ENCODE data around the gene ATP1A3.
A peak's percentile ranks its signal among the peaks of the same experiment; 100 is the strongest.
"Not testable (repeated sequence)": the region's sequence is repeated elsewhere in the genome, so short reads cannot be mapped to it uniquely, and the experiment has no call there.

Gene ATP1A3

GRCh38 chr19:41993612-41994483 is at the start of gene ATP1A3:
TSS of gene ATP1A3 (minus strand) at chr19:41994230. CDS start at chr19:41994076, 154 bp downstream.
- Mint-ChIP-seq H3K36me3 (no peaks in the 10 kb centered on the region), H3K4me1 (peaks cover 26% of the 10 kb centered on the region), H3K27ac (no peak within 1 kb of the TSS), H3K27me3 (peaks cover 59% of the 10 kb centered on the region), H3K4me3 (peak within 1 kb of the TSS; percentile 62), H3K9me3 (no peaks in the 10 kb centered on the region)
- peak; percentile 74 for DNase-seq
- CTCF ChIA-PET: no interaction called here

- H3K27ac Mint-ChIP-seq: no peak overlapping the region
- H3K27me3 Mint-ChIP-seq: peaks cover 20% of the 10 kb centered on the region
- no peak overlapping the region for H3K4me3 Mint-ChIP-seq
- no peaks in the 10 kb centered on the region for H3K4me1 Mint-ChIP-seq
- H3K9me3 Mint-ChIP-seq: no peaks in the 10 kb centered on the region
- no peaks in the 10 kb centered on the region for H3K36me3 Mint-ChIP-seq
- CTCF ChIA-PET: interaction anchor here (0.6 to 1.5 kb wide), 4 partner anchors 8 to 49 kb away, joined by 3 to 4 read pairs (median 3); no protein-coding TSS in a partner anchor
- no peak for DNase-seq
Observed at GRCh38 chr19:42042455-42043170, 48.6 kb upstream of the ATP1A3 start.

GRCh38 chr19:42040491-42040890 is 46.5 kb upstream of the ATP1A3 start:
- H3K27ac Mint-ChIP-seq, H3K4me3 Mint-ChIP-seq, H3K4me1 Mint-ChIP-seq, H3K36me3 Mint-ChIP-seq, DNase-seq, H3K9me3 Mint-ChIP-seq: not testable (repeated sequence)
- CTCF ChIA-PET: interaction anchor here (1.2 kb wide), 1 partner anchor 12 kb away, joined by 3 read pairs; no protein-coding TSS in a partner anchor
- peaks cover 16% of the 10 kb centered on the region for H3K27me3 Mint-ChIP-seq

DNA sequence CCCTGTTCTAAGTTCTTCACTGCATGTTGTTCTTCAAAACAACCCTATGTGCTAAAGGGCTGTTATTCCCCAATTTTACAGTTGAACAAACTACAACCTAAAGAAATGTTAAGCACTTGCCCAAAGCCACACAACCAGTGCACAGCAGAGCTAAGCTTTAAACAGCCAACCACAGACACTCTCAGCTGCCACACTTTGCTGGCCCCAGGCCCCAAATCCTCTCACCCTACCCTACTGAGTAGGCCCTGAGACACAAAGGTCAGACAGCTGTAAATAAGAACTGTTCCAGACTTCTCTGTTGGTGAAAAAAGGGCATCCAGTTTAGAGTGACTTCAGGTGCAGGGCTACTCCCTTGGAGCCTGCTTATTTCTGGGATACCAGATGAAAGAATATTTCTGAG is 46.0 kb upstream of the ATP1A3 start:
- Mint-ChIP-seq H3K4me3 (no peak overlapping the region), H3K27me3 (peaks cover 12% of the 10 kb centered on the region), H3K9me3 (no peaks in the 10 kb centered on the region), H3K4me1 (peaks cover under 1% of the 10 kb centered on the region), H3K36me3 (no peaks in the 10 kb centered on the region), H3K27ac (no peak overlapping the region)
- CTCF ChIA-PET: interaction anchor here (0.5 kb wide), 1 partner anchor 20 kb away, joined by 5 read pairs; no protein-coding TSS in a partner anchor
- no peak for DNase-seq

GRCh38 chr19:42038666-42039065 is 44.6 kb upstream of the ATP1A3 start:
- Mint-ChIP-seq H3K4me3 (no peak overlapping the region), H3K4me1 (peaks cover 6% of the 10 kb centered on the region), H3K27me3 (peaks cover 18% of the 10 kb centered on the region), H3K36me3 (no peaks in the 10 kb centered on the region), H3K9me3 (no peaks in the 10 kb centered on the region), H3K27ac (no peak overlapping the region)
- no peak for DNase-seq
- CTCF ChIA-PET: interaction anchor here (1.0 to 2.6 kb wide), 2 partner anchors 10 to 78 kb away, joined by 3 to 11 read pairs; no protein-coding TSS in a partner anchor

- DNase-seq: no peak
- Mint-ChIP-seq H3K27me3 (peaks cover 20% of the 10 kb centered on the region), H3K27ac (no peak overlapping the region), H3K36me3 (no peaks in the 10 kb centered on the region), H3K9me3 (no peaks in the 10 kb centered on the region), H3K4me3 (no peak overlapping the region), H3K4me1 (peaks cover 6% of the 10 kb centered on the region)
- CTCF ChIA-PET: interaction anchor here (0.7 to 2.6 kb wide), 3 partner anchors 9 to 1517 kb away, joined by 3 to 11 read pairs (median 3); no protein-coding TSS in a partner anchor
Observed at GRCh38 chr19:42037649-42038048, 43.6 kb upstream of the ATP1A3 start.

DNA sequence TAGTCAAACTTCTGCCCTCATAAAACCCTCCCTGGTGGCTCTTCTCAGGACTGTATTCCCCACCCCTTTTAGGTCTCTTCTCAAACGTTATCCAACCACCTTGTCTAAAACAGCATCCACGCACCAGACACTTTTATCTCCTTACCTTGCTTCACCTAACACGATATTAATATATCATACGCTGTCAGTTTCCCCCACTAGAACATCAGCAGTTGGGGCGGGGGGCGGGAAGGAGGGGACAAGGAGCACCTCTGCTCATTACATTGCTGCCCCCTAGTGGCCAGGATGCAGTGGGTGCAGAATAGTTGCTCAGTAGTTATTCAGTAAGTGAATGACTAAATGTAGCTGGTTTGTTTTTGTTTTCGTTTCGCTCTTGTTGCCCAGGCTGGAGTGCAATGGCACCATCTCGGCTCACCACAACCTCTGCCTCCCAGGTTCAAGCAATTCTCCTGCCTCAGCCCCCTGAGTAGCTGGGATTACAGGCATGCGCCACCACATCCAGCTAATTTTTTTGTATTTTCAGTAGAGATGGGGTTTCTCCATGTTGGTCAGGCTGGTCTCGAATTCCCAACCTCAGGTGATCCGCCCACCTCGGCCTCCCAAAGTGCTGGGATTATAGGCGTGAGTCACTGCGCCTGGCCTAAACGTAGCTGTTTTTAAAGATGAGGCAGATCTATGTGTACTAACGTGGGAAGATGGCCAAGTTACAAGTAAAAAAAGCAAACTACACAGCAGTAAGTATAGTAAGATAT is 40.8 kb upstream of the ATP1A3 start:
- H3K27me3 Mint-ChIP-seq: peaks cover 32% of the 10 kb centered on the region
- H3K4me3 Mint-ChIP-seq, H3K4me1 Mint-ChIP-seq, H3K27ac Mint-ChIP-seq, H3K9me3 Mint-ChIP-seq, H3K36me3 Mint-ChIP-seq: not testable (repeated sequence)
- CTCF ChIA-PET: interaction anchor here (0.6 to 2.5 kb wide), 19 partner anchors 8 to 184 kb away, joined by 3 to 12 read pairs (median 4); partner anchors contain the start of genes RABAC1 and ZNF574
- DNase-seq: peak; percentile 79

DNA sequence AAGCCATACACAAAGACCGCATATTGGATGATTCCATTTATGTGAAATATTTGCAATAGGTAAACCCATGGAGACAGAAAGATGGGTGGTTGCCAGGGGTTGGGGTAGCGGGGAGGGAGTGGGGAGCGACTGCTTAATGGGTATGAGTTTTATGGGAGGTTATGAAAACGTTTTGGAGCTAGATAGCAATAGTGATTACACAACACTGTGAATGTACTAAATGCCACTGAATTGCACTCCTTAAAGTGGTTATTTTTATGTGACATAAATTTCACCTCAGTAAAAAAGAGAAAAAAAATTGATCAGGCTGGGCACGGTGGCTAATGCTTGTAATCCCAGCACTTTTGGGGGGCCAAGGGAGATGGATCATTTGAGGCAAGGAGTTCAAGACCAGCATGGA is 39.4 kb upstream of the ATP1A3 start:
- Mint-ChIP-seq H3K36me3 (no peaks in the 10 kb centered on the region), H3K27me3 (peaks cover 40% of the 10 kb centered on the region), H3K27ac (no peak overlapping the region), H3K4me3 (no peak overlapping the region), H3K9me3 (no peaks in the 10 kb centered on the region), H3K4me1 (peaks cover 6% of the 10 kb centered on the region)
- DNase-seq: no peak
- CTCF ChIA-PET: interaction anchor here (2.5 kb wide), 1 partner anchor 12 kb away, joined by 12 read pairs; no protein-coding TSS in a partner anchor

GRCh38 chr19:42032431-42032830 is 38.4 kb upstream of the ATP1A3 start:
- CTCF ChIA-PET: no interaction called here

DNA sequence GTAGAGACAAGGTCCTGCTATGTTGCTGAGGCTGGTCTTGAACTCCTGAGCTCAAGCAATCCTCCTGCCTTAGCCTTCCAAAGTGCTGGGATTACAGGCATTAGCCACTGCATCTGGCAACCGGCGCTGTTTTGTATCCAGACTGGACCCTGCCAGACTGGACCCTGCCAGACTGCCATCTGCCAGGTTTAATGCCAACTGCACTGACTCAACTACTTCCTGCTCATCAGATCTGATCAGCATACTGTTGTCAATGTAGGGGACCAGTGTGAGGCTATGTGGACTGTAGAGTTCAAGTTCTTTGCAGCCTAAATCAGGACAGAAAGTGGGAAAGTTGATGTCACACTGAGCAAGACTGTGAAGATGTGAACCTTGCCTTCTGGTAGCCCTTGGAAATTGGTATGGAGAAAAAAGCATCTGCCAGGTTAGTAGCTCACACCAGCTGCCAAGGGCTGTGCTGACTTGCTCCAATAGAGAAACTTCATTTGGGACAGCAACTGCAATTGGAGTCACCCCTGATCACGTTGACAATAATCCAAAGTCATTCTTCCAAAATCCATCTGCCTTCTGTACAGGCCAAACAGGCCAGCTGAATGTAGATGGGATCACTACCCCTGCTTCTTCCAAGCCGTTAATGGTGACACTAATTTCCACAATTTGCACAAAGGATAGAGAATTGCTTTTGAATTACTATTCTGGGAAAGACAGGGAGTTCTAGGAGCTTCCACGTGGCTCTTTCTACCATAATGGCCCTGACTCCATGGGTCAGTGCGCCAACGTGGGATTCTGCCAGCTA is 36.8 kb upstream of the ATP1A3 start:
- CTCF ChIA-PET: interaction anchor here (1.5 kb wide), 1 partner anchor 11 kb away, joined by 3 read pairs; no protein-coding TSS in a partner anchor
- peaks cover 6% of the 10 kb centered on the region for H3K4me1 Mint-ChIP-seq
- no peak for DNase-seq
- no peaks in the 10 kb centered on the region for H3K9me3 Mint-ChIP-seq
- no peak overlapping the region for H3K4me3 Mint-ChIP-seq
- no peak overlapping the region for H3K27ac Mint-ChIP-seq
- H3K27me3 Mint-ChIP-seq: peaks cover 35% of the 10 kb centered on the region
- no peaks in the 10 kb centered on the region for H3K36me3 Mint-ChIP-seq

More at GRCh38 chr19:42032431-42032830, 38.4 kb upstream of the ATP1A3 start:
- Mint-ChIP-seq H3K4me3 (no peak overlapping the region), H3K4me1 (peaks cover 6% of the 10 kb centered on the region), H3K27me3 (peaks cover 36% of the 10 kb centered on the region), H3K36me3 (no peaks in the 10 kb centered on the region), H3K27ac (no peak overlapping the region), H3K9me3 (no peaks in the 10 kb centered on the region)
- no peak for DNase-seq

DNA sequence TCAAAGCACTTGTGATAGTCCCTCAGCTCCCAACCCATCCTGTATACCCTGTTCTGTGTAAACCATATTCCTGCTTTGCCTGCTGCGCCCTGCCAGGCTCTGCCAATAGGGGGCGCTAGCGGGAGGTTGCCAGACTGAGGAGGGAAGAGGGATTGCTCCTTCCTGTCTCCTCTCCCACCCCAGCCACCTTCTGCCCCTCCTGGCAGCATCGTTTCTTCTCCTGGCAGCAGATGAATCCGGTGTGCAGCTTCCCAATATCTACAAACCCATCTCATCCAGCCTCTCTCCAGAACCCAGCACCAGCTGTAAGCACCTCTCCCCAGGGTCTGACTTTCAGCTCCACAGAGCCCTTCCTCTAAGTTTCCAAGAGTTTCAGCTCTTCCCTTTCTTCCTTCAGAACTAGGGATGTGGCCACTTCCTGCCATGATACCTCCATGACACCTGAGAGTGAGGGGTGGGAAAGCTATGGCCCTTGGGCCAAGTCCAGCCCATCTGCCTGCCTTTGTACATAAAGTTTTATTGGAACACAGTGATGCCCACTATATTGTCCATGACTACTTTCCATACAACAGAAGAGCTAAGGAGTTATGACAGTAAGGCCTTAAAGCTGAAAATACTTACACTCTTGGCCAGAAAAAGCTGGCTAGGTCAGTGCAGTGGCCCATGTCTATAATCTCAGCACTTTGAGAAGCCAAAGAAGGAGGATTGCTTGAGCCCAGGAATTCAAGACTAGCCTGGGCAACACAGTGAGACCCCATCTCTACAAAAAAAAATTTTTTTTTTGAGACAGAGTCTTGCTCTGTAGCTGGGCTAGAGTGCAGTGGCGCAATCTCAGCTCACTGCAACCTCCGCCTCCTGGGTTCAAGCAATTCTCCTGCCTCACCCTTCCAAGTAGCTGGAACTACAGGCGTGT is 34.5 kb upstream of the ATP1A3 start:
- CTCF ChIA-PET: interaction anchor here (0.6 to 2.1 kb wide), 14 partner anchors 8 to 190 kb away, joined by 3 to 11 read pairs (median 4); no protein-coding TSS in a partner anchor
- Mint-ChIP-seq H3K4me3 (no peak overlapping the region), H3K9me3 (no peaks in the 10 kb centered on the region), H3K27me3 (peaks cover 41% of the 10 kb centered on the region), H3K4me1 (no peaks in the 10 kb centered on the region), H3K36me3 (no peaks in the 10 kb centered on the region), H3K27ac (no peak overlapping the region)
- DNase-seq: peak; percentile 52

DNA sequence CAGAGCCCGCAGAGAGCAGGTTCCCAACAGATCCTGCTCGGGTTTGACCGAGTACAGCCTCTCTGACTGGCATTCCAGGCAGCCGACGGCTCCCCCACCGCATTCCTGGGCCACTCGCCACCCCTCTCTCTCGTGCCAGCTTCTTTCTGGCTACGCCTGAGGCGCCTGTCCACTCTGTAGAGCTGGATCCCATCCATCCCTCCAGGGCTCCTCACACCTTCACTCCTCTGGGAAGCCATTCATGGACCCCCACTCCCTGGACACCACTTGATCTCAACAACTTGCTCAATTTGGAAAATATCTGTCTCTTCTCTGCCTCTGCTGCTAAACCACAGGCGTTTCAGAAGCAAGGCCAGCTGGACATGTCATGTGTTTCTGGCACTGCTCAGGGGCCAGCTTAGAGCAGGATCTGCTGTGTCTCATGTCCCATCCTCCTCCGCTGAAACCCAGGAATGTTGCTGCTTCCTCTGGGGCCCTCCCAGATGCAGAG is 30.6 kb upstream of the ATP1A3 start:
- CTCF ChIA-PET: interaction anchor here (2.7 kb wide), 1 partner anchor 10 kb away, joined by 8 read pairs; no protein-coding TSS in a partner anchor
- no peaks in the 10 kb centered on the region for H3K9me3 Mint-ChIP-seq
- H3K4me1 Mint-ChIP-seq: no peaks in the 10 kb centered on the region
- peaks cover 35% of the 10 kb centered on the region for H3K27me3 Mint-ChIP-seq
- no peaks in the 10 kb centered on the region for H3K36me3 Mint-ChIP-seq
- DNase-seq: no peak
- H3K27ac Mint-ChIP-seq: no peak overlapping the region
- no peak overlapping the region for H3K4me3 Mint-ChIP-seq

All from activated naive CD4-positive, alpha-beta T cell treated with anti-CD3 and anti-CD28 coated beads, Interleukin-2, amount 10 ng/mL, durations not matched to agents 7 days and 5 days (primary cell).